Transverse colon (tissue), 4 donors: ENCODE results near the gene F10.

ENCODE experiments used
- CTCF ChIP-seq, 5 experiments: fragments of 200-600 bp in 3 of 5; fragments of 450-650 bp in 2 of 5; sonication (generic) in 3 of 5; IDR thresholded peaks; 1 replicate in 2 of 5; 2 replicates in 3 of 5; pipeline ENCODE4 v1.5.1; 2016 to 2017; ENCODE audit warnings: antibody characterized with exemption in 5 of 5, inconsistent platforms in 3 of 5, mild to moderate bottlenecking in 2 of 5, moderate library complexity in 1 of 5
- EP300 ChIP-seq: sonication (generic); formaldehyde crosslinking; IDR thresholded peaks from one replicate; pipeline ENCODE4 v1.6.1; 2017; ENCODE audit warnings: antibody characterized with exemption, low read depth
- POLR2A ChIP-seq: fragments of 450-650 bp; IDR thresholded peaks from one replicate; pipeline ENCODE4 v1.6.1; 2016; ENCODE audit warnings: antibody characterized with exemption, mild to moderate bottlenecking, moderate library complexity
- POLR2AphosphoS5 ChIP-seq, 3 donors: sonication (generic); formaldehyde crosslinking; IDR thresholded peaks; one replicate each; pipeline ENCODE4 v1.6.1; 2016; ENCODE audit warnings: antibody characterized with exemption in 3 of 3

- no peak for TF ChIP-seq CTCF (IDR thresholded peaks at IDR 0.05)
- TF ChIP-seq POLR2AphosphoS5 (IDR thresholded peaks at IDR 0.05) = no peak
- TF ChIP-seq EP300 = no peak
- TF ChIP-seq POLR2A = no peak
Observed at GRCh38 chr13:113172419-113172926, 49.9 kb downstream of the F10 start.
